ENCODE measurements around the gene TGFBR3.

- TF ChIP-seq CTCF (IDR thresholded peaks at IDR 0.05) = no peak
- no peak for TF ChIP-seq POLR2A (IDR thresholded peaks at IDR 0.05)
- no peak for TF ChIP-seq EP300 (IDR thresholded peaks at IDR 0.05; ENCODE audit: low read depth)
- TF ChIP-seq POLR2AphosphoS5 (IDR thresholded peaks at IDR 0.05) = no peak
Observed at GRCh38 chr1:91670781-91671180, 215.2 kb downstream of the TGFBR3 start.
